Endothelial cell of hepatic sinusoid (primary cell): ENCODE measurements around the gene TMEM120B.

ENCODE experiments used
- in situ Hi-C: cut with HindIII; loops from 2 replicates; pipeline ENCODE4 v1.10.0; 2017; ENCODE audit warnings: low sequenced_read_pairs

Gene TMEM120B

GRCh38 chr12:121773011-121773777 is 60.6 kb downstream of the TMEM120B start:
- in situ Hi-C loops = no loop called here

- in situ Hi-C loops = no loop called here
Observed at GRCh38 chr12:121774968-121775474, 62.5 kb downstream of the TMEM120B start.

DNA sequence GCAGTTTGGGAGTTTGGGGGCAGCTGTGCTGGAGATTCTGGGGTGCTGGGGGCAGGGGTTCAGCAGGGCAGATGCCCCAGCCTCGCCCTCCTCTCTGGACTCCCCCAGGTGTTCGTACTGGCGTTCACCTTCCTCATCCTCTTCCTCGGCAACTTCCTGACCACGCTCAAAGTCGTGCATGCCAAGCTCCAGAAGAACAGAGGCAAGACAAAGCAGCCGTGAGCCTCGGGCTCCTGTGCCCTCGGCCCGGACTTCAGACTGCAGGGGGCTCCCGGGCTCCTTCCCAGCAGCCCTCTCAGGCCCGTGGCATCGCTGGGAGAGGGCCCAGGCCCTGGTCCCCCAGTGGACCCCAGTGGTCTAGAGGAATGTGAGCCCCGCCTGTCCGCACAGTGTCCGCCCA is 62.9 kb downstream of the TMEM120B start:
- in situ Hi-C loops = no loop called here

DNA sequence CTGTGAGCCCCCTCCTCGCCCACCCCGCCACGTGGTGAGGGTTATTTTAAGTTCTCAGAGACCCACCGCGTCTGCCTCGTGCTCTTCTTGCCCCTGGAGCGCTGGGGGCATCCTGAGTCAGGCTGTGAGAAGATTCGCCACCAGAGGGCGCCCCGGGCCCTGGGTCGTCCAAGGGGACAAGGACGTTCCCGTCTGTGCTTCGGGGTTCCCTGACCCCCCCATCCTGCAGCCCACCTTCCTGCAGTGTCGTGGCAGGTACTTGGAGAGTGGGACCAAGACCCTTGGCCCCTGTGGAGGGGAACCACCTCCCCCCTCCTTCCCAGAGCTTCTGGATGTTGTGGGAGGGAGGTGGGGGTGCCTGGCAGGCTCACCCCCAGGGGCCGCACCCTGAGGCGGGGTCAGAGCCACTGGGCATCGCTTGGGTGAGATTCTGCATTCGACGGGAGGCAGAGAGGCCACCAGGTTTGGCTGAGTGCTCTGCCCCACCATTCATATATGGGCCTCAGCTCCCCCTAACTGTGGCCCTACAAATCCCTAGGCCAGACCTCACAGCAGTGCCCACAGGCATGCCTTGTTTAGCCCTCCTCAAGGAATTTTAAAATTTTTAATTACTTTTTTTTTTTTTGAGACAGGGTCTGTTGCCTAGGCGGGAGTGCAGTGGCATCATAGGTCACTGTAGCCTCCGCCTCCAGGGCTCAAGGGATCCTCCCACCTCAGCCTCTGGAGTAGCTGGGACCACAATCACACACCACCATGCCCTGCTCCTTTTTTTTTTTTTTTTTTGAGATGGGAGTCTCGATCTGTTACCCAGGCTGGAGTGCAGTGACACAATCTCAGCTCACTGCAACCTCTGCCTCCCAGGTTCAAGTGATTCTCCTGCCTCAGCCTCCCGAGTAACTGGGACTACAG is 63.9 kb downstream of the TMEM120B start:
- in situ Hi-C loops = no loop called here

GRCh38 chr12:121778567-121779421 is 66.2 kb downstream of the TMEM120B start:
- in situ Hi-C loops = no loop called here

GRCh38 chr12:121779422-121779895 is 66.9 kb downstream of the TMEM120B start:
- in situ Hi-C loops = no loop called here

- in situ Hi-C loops = no loop called here
Observed at GRCh38 chr12:121780429-121780828, 67.9 kb downstream of the TMEM120B start.

DNA sequence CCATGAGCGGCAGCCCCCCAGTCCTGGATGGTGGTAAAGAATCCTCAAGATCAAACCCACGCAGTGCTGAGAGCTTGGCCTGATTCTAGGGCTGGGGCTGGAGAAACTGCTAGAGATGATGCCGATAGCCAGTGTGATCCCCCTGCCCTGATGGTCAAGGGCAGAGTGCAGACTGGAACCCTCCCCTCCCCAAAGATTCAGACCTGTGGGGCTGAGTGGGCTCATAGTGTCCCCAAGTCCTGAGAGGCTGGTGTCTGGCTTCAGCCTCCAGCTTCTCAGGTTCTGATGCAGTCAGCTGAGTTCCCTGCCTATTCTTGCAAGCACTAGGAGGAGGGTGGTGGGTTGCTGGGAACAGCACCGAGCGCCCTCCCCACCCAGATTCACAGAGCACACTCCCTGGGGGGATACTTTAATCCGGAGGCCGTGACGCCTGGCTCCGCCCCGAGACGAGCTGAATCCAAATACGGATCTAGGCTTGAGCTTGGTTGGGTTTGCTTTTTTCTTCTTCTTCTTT is 69.0 kb downstream of the TMEM120B start:
- in situ Hi-C loops = no loop called here

DNA sequence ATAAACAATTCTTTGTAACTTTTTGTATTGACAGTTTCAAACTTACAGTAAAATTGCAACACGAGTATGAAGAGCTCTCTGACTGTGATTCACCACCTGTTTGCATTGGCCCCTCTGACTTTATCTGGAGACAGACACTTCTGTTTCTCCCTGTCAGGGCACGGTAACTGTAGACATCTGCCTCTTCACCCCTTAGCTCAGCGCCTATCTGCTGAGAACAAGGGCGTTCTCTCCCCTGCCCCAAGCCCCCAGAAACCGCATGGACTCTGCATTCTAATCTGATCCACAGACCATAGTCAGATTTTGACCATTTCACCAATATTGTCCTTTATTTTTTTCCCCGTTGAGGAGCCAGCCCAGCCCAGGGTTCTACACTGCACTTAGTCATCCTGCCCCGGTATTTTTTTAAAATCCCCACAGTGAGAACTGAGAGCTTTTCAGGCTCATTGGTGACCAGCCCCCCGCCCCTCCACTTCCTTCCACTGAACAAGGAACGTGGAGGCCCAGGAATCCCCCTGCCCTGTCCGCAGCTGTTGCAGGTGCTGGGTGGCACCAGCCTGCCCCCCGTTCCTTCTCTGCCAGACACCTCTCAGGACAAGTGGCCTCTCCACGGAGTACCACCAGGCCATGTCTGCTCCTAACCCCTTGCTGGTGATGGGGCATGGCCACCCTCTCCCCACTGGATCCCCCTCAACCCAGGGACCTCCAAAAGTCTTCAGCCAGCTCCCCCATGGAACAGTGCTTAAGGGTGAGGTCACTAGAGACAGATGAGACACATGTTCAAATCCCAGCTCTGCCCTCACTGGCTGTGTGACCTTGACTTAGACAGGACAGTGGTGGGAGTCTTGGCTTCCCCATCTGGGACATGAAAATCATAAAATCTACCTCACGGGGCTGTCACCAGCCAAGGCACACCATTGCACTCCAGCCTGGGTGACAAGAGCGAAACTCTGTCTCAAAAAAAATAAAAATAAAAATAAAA is 69.7 kb downstream of the TMEM120B start:
- in situ Hi-C loops = no loop called here

GRCh38 chr12:121783766-121784165 is 71.2 kb downstream of the TMEM120B start:
- in situ Hi-C loops = no loop called here

- in situ Hi-C loops = no loop called here
Observed at GRCh38 chr12:121784460-121784859, 71.9 kb downstream of the TMEM120B start.

- in situ Hi-C loops = loop anchor here (5.0 kb wide), 1 partner anchor 69 kb away; no protein-coding TSS in a partner anchor
Observed at GRCh38 chr12:121786440-121786825, 73.9 kb downstream of the TMEM120B start.

GRCh38 chr12:121787063-121788025 is 74.8 kb downstream of the TMEM120B start:
- in situ Hi-C loops = loop anchor here (5.0 kb wide), 1 partner anchor 70 kb away; no protein-coding TSS in a partner anchor

- in situ Hi-C loops = loop anchor here (5.0 kb wide), 1 partner anchor 71 kb away; no protein-coding TSS in a partner anchor
Observed at GRCh38 chr12:121788176-121788818, 75.7 kb downstream of the TMEM120B start.

GRCh38 chr12:121789233-121789781 is 76.8 kb downstream of the TMEM120B start:
- in situ Hi-C loops = loop anchor here (5.0 kb wide), 1 partner anchor 72 kb away; no protein-coding TSS in a partner anchor

DNA sequence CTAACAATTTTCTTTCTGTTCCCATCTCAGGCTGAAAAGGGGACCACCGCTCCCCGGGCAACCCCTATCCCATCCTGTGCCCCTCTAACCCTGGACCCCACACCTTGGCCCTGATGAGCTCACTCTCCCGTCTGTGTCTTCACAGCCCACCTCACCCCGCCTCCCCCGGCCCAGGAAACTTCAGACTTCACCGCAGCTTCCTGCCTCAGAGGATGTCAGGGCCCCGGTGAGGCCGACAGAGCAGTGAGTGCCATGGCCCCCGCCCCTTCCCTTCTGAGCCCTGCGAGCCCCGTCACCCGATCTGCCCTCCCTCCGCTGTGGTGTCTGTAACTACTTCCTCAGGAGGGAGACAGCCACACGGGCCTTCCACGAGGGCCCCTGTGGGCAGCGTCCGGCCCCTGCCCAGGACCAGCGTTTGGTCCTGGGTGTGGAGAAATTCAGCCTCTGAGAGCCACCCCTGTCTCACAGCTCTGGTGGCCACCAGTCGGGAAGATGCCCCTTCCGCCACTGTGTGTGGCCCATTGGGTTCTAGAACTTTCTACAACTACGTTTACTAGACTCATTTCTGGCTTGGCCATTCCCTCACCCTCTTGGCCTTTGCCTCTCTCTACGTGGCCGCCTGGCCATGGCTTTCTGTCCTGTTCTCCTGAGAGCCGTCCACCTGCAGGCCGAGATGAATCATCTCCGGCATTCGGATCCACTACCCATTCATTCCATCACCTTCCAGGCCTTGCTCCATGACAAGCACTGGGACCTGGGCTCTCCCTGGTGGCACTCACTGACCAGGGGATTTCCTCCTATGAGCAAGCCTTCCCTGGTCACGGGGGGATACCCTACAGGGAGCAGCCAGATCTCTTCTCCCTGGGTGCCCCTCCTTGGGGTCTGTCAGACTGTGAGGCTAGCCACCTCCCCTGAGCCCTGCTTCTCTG is 77.5 kb downstream of the TMEM120B start:
- in situ Hi-C loops = loop anchor here (5.0 kb wide), 1 partner anchor 73 kb away; no protein-coding TSS in a partner anchor
